ENCODE measurements around the gene CNTNAP2.

GRCh38 chr7:147513451-147513850 lies 1396.8 kb downstream of the CNTNAP2 start:
- TF ChIP-seq, protein P1, sequence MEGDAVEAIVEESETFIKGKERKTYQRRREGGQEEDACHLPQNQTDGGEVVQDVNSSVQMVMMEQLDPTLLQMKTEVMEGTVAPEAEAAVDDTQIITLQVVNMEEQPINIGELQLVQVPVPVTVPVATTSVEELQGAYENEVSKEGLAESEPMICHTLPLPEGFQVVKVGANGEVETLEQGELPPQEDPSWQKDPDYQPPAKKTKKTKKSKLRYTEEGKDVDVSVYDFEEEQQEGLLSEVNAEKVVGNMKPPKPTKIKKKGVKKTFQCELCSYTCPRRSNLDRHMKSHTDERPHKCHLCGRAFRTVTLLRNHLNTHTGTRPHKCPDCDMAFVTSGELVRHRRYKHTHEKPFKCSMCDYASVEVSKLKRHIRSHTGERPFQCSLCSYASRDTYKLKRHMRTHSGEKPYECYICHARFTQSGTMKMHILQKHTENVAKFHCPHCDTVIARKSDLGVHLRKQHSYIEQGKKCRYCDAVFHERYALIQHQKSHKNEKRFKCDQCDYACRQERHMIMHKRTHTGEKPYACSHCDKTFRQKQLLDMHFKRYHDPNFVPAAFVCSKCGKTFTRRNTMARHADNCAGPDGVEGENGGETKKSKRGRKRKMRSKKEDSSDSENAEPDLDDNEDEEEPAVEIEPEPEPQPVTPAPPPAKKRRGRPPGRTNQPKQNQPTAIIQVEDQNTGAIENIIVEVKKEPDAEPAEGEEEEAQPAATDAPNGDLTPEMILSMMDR (IDR thresholded peaks at IDR 0.05; ENCODE audit: insufficient read depth, low read length, poor library complexity, severe bottlenecking) = no peak
- no peak for TF ChIP-seq EZH2phosphoT487 (conservative IDR thresholded peaks at IDR 0.05; ENCODE audit: low read length)
